H9 (cell line): ENCODE measurements around the gene TKTL1. TPM values are rescaled to one million over a fixed set of nuclear protein-coding genes. Genes with fewer than 3 reads are reported as not detected.

Experiments used
- DNase-seq: peaks from one replicate; pipeline ENCODE4 v3.0.0-alpha.2; 2017
- H2AFZ ChIP-seq: one replicate; pipeline ENCODE4 v1.6.1; 2013; ENCODE audit warnings: mild to moderate bottlenecking, low read length, control low read depth, moderate library complexity
- H2AK5ac ChIP-seq: 2 replicates; pipeline ENCODE4 v1.6.1; 2013; ENCODE audit warnings: low read length, control low read depth, mixed read lengths; ENCODE audit not compliant: insufficient read length
- H2BK120ac ChIP-seq: one replicate; pipeline ENCODE4 v1.6.1; 2013; ENCODE audit warnings: low read depth, mild to moderate bottlenecking, low read length, control low read depth, inconsistent platforms; ENCODE audit not compliant: poor library complexity, severe bottlenecking
- H2BK12ac ChIP-seq: 2 replicates; pipeline ENCODE4 v1.6.1; 2013; ENCODE audit warnings: low read length, control low read depth, mixed read lengths, low read depth; ENCODE audit not compliant: insufficient read length
- H2BK15ac ChIP-seq: 2 replicates; pipeline ENCODE4 v1.6.1; 2013; ENCODE audit warnings: low read depth, low read length, control low read depth
- H2BK20ac ChIP-seq: one replicate; pipeline ENCODE4 v1.6.1; 2013; ENCODE audit warnings: low read depth, mild to moderate bottlenecking, low read length, control low read depth, inconsistent platforms; ENCODE audit not compliant: poor library complexity, severe bottlenecking
- H2BK5ac ChIP-seq: 2 replicates; pipeline ENCODE4 v1.6.1; 2013; ENCODE audit warnings: low read length, control low read depth, mixed read lengths; ENCODE audit not compliant: insufficient read length
- H3K14ac ChIP-seq: 2 replicates; pipeline ENCODE4 v1.6.1; 2013; ENCODE audit warnings: low read length, control low read depth; ENCODE audit not compliant: insufficient read depth
- H3K18ac ChIP-seq: 2 replicates; pipeline ENCODE4 v1.6.1; 2013; ENCODE audit warnings: low read depth, mild to moderate bottlenecking, mixed read lengths, low read length, control low read depth; ENCODE audit not compliant: insufficient read length
- H3K23ac ChIP-seq: 2 replicates; pipeline ENCODE4 v1.6.1; 2013; ENCODE audit warnings: low read length, control low read depth, mixed read lengths, low read depth; ENCODE audit not compliant: insufficient read length
- H3K23me2 ChIP-seq: 2 replicates; pipeline ENCODE4 v1.6.1; 2013; ENCODE audit warnings: low read depth, mild to moderate bottlenecking, mixed read lengths, low read length, control low read depth; ENCODE audit not compliant: insufficient read length, poor library complexity, severe bottlenecking
- H3K27ac ChIP-seq: 2 replicates; pipeline ENCODE4 v1.5.1; 2013; ENCODE audit warnings: low read length, control low read depth, mixed read lengths, low read depth; ENCODE audit not compliant: insufficient read length
- H3K27me3 ChIP-seq: 2 replicates; pipeline ENCODE4 v1.6.1; 2013; ENCODE audit warnings: low read length, control low read depth, inconsistent platforms; ENCODE audit not compliant: insufficient read depth
- H3K4ac ChIP-seq: 2 replicates; pipeline ENCODE4 v1.6.1; 2013; ENCODE audit warnings: low read depth, mild to moderate bottlenecking, control low read depth, inconsistent platforms, low read length, moderate library complexity
- H3K4me1 ChIP-seq: 2 replicates; pipeline ENCODE4 v1.6.1; 2013; ENCODE audit warnings: low read length, control low read depth, inconsistent platforms; ENCODE audit not compliant: insufficient read depth
- H3K4me2 ChIP-seq: 2 replicates; pipeline ENCODE4 v1.6.1; 2013; ENCODE audit warnings: low read length, control low read depth, mixed read lengths; ENCODE audit not compliant: insufficient read length, insufficient read depth
- H3K56ac ChIP-seq: 2 replicates; pipeline ENCODE4 v1.6.1; 2013; ENCODE audit warnings: low read depth, mild to moderate bottlenecking, mixed read lengths, low read length, control low read depth; ENCODE audit not compliant: insufficient read length
- H3K79me1 ChIP-seq: 2 replicates; pipeline ENCODE4 v1.6.1; 2013; ENCODE audit warnings: low read depth, mild to moderate bottlenecking, moderate library complexity, low read length, control low read depth, inconsistent platforms; ENCODE audit not compliant: insufficient read depth, poor library complexity, severe bottlenecking
- H3K79me2 ChIP-seq: 2 replicates; pipeline ENCODE4 v1.6.1; 2013; ENCODE audit warnings: low read length, control low read depth, inconsistent platforms; ENCODE audit not compliant: insufficient read depth
- H3K9ac ChIP-seq: 2 replicates; pipeline ENCODE4 v1.6.1; 2013; ENCODE audit warnings: low read length, control low read depth, mixed read lengths; ENCODE audit not compliant: insufficient read length; ENCODE audit errors: extremely low read depth
- H3K9me3 ChIP-seq: one replicate; pipeline ENCODE4 v1.6.1; 2013; ENCODE audit warnings: low read depth, low read length, inconsistent platforms; ENCODE audit not compliant: control insufficient read depth
- H3T11ph ChIP-seq: one replicate; pipeline ENCODE4 v1.6.1; 2013; ENCODE audit warnings: mild to moderate bottlenecking, low read length, control low read depth, inconsistent platforms
- H4K20me1 ChIP-seq: one replicate; pipeline ENCODE4 v1.6.1; 2013; ENCODE audit not compliant: control insufficient read depth, insufficient read length, insufficient read depth
- H4K5ac ChIP-seq: 2 replicates; pipeline ENCODE4 v1.6.1; 2013; ENCODE audit warnings: low read depth, mild to moderate bottlenecking, mixed read lengths, low read length, control low read depth; ENCODE audit not compliant: insufficient read length
- H4K8ac ChIP-seq: replicated peaks from 2 replicates; pipeline ENCODE4 v1.6.1; 2013; ENCODE audit warnings: low read length, control low read depth, mixed read lengths, low read depth; ENCODE audit not compliant: insufficient read length
- H4K91ac ChIP-seq: 2 replicates; pipeline ENCODE4 v1.6.1; 2013; ENCODE audit warnings: low read depth, mild to moderate bottlenecking, moderate library complexity, mixed read lengths, low read length, control low read depth; ENCODE audit not compliant: insufficient read length
- H3K27ac Mint-ChIP-seq, 3 experiments: 2 replicates in 2 of 3; 3 replicates in 1 of 3; pipeline ENCODE4 v1.8.0; 2020 to 2021; ENCODE audit warnings: mixed read lengths in 3 of 3, mild to moderate bottlenecking in 1 of 3, moderate library complexity in 1 of 3
- H3K27me3 Mint-ChIP-seq: 2 replicates; pipeline ENCODE4 v1.8.0; 2021; ENCODE audit warnings: low read depth, mild to moderate bottlenecking, moderate library complexity, mixed read lengths
- H3K36me3 Mint-ChIP-seq, 3 experiments: 2 replicates in 2 of 3; 3 replicates in 1 of 3; pipeline ENCODE4 v1.8.0; 2020 to 2021; ENCODE audit warnings: low read depth in 3 of 3, mixed read lengths in 3 of 3; ENCODE audit not compliant: insufficient read depth in 1 of 3
- H3K4me1 Mint-ChIP-seq, 2 experiments: 2 replicates each; pipeline ENCODE4 v1.8.0; 2020; ENCODE audit warnings: mixed read lengths in 2 of 2
- H3K4me3 Mint-ChIP-seq, 2 experiments: 2 replicates in 1 of 2; 3 replicates in 1 of 2; pipeline ENCODE4 v1.8.0; 2020 to 2021; ENCODE audit warnings: mild to moderate bottlenecking in 2 of 2, mixed read lengths in 2 of 2, moderate library complexity in 1 of 2
- H3K9me3 Mint-ChIP-seq, 2 experiments: 2 replicates in 1 of 2; 3 replicates in 1 of 2; pipeline ENCODE4 v1.8.0; 2020; ENCODE audit warnings: mild to moderate bottlenecking in 2 of 2, mixed read lengths in 2 of 2, moderate library complexity in 1 of 2
- WGBS: extraction: QIAGEN DNeasy Blood & Tissue Kit; methylation state at CpG from one replicate; pipeline ENCODE4 v1.1.7; 2013; ENCODE audit warnings: missing lambda C conversion rate, low lambda C conversion rate, mixed read lengths; ENCODE audit not compliant: insufficient read length; ENCODE audit errors: extremely low coverage; 5-methylcytosine and 5-hydroxymethylcytosine counted together
- total RNA-seq: library from RNA; stranded (reverse); gene quantifications from 2 replicates; pipeline ENCODE4 v1.2.1, GENCODE V29; 2021
- TF ChIP-seq, protein P1 (sequence below): fragments of 200-600 bp; sonication (generic); conservative IDR thresholded peaks from 3 replicates; pipeline ENCODE4 v1.8.0; 2021; ENCODE audit warnings: antibody characterized with exemption, mild to moderate bottlenecking

The TKTL1 gene
- total RNA-seq, 1 experiment from 2014 or later = not detected

GRCh38 chrX:154320406-154320805 lies 24.8 kb downstream of the TKTL1 start:
- no peak overlapping the region for H4K8ac ChIP-seq
- H3K23ac ChIP-seq = no peak overlapping the region
- H3K4me2 ChIP-seq = no peak overlapping the region
- H3K9me3 Mint-ChIP-seq = peaks cover 78 to 84% of the 10 kb centered on the region in 2 experiments
- no peak overlapping the region for H3K27ac ChIP-seq
- H3T11ph ChIP-seq = no peak overlapping the region
- no peak overlapping the region for H3K14ac ChIP-seq
- no peak overlapping the region for H4K91ac ChIP-seq
- H3K36me3 Mint-ChIP-seq = peaks cover 0 to 2% (median 0%) of the 10 kb centered on the region in 3 experiments; a peak in 1 of 7 replicates
- peaks cover 23% of the 10 kb centered on the region for H3K9me3 ChIP-seq
- no peaks in the 10 kb centered on the region for H3K79me1 ChIP-seq
- DNase-seq = no peak
- WGBS = no CpG with 5 or more reads among the region's 11 CpGs
- H3K27me3 Mint-ChIP-seq = peaks cover 24% of the 10 kb centered on the region
- no peak overlapping the region for H4K5ac ChIP-seq
- H3K23me2 ChIP-seq = no peaks in the 10 kb centered on the region
- no peak overlapping the region for H2BK120ac ChIP-seq
- no peak overlapping the region for H2BK20ac ChIP-seq
- H2AK5ac ChIP-seq = no peak overlapping the region
- H2BK5ac ChIP-seq = no peak overlapping the region
- no peak overlapping the region for H3K9ac ChIP-seq
- no peaks in the 10 kb centered on the region for H3K27me3 ChIP-seq
- no peak overlapping the region for H3K4me3 Mint-ChIP-seq
- no peaks in the 10 kb centered on the region for H3K4me1 ChIP-seq
- H2BK12ac ChIP-seq = no peak overlapping the region
- H3K4ac ChIP-seq = no peak overlapping the region
- peaks cover 0 to 9% of the 10 kb centered on the region in 2 experiments; a peak in 2 of 4 replicates for H3K4me1 Mint-ChIP-seq
- H3K18ac ChIP-seq = no peak overlapping the region
- H2BK15ac ChIP-seq = no peak overlapping the region
- H3K79me2 ChIP-seq = no peaks in the 10 kb centered on the region
- H2AFZ ChIP-seq = no peak overlapping the region
- H4K20me1 ChIP-seq = no peaks in the 10 kb centered on the region
- H3K27ac Mint-ChIP-seq = no peak overlapping the region
- H3K56ac ChIP-seq = no peak overlapping the region
- TF ChIP-seq, protein P1, sequence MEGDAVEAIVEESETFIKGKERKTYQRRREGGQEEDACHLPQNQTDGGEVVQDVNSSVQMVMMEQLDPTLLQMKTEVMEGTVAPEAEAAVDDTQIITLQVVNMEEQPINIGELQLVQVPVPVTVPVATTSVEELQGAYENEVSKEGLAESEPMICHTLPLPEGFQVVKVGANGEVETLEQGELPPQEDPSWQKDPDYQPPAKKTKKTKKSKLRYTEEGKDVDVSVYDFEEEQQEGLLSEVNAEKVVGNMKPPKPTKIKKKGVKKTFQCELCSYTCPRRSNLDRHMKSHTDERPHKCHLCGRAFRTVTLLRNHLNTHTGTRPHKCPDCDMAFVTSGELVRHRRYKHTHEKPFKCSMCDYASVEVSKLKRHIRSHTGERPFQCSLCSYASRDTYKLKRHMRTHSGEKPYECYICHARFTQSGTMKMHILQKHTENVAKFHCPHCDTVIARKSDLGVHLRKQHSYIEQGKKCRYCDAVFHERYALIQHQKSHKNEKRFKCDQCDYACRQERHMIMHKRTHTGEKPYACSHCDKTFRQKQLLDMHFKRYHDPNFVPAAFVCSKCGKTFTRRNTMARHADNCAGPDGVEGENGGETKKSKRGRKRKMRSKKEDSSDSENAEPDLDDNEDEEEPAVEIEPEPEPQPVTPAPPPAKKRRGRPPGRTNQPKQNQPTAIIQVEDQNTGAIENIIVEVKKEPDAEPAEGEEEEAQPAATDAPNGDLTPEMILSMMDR = no peak
